Measurements from ENCODE around the gene HS6ST3. TPM values are rescaled to one million over a fixed set of nuclear protein-coding genes. Genes with fewer than 3 reads are reported as not detected.

The HS6ST3 gene
- total and polyA plus RNA-seq, 2 donors (not counting 1 experiment from before 2014, with no cell fraction given): not detected

DNA sequence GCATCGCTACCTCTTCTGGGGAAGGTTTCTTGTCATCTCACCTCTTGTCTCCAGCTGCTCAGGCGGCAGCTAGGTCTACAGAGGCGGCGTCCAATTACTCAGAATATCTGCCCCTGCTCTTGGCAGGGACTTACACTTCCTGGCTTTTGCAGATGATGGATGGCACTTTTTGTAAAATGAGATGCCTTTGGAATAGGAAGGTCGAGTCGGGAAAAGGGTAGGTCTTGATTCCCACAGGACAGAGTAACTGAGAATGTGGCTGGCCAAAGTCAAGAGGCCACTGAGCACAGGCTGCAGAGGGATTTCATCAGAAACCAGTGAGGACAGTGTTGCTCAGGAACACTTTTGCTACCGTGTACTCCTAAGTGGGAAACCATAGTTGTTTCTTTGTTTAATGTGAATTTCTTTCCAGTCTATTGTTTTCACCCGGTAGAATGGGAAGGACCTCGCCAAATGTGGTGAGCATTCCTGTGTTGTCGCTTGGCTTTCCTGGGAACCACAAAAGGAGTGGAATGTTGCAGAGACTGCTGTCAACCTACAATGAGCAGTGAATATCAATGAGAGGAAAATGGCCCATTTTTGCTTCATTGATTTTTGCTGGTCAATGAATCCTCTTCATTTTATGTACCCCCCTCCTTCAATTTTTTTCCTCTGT, 383.7 kb downstream of the HS6ST3 start:
- Histone ChIP-seq H2AFZ (ENCODE audit: low read length) (no peak overlapping the region), H3K4me1 (ENCODE audit: control insufficient read depth, extremely low read depth, insufficient read depth, low read length) (no peaks in the 10 kb centered on the region), H3K79me2 (ENCODE audit: control insufficient read depth, insufficient read depth, low read length) (no peaks in the 10 kb centered on the region), H3K27me3 (ENCODE audit: control insufficient read depth, insufficient read depth, low read length) (no peaks in the 10 kb centered on the region), H4K20me1 (ENCODE audit: control insufficient read depth, extremely low read depth, insufficient read depth, low read length) (no peaks in the 10 kb centered on the region), H3K4me2 (ENCODE audit: extremely low read depth, insufficient read depth, low read length) (no peak overlapping the region), H3K36me3 (ENCODE audit: control insufficient read depth, insufficient read depth, low read length) (no peaks in the 10 kb centered on the region), H3K9me3 (ENCODE audit: control insufficient read depth, insufficient read depth, low read depth, low read length) (no peaks in the 10 kb centered on the region), H3K9ac (ENCODE audit: insufficient read depth, low read length) (no peak overlapping the region), H3K27ac (ENCODE audit: insufficient read depth, low read length) (no peak overlapping the region), H3K4me3 (replicated peaks in 1 of 4; ENCODE audit: control extremely low read depth in 1 of 4, insufficient read depth in 1 of 4, low read depth in 3 of 4, low read length in 4 of 4) (no peak overlapping the region)
- TF ChIP-seq, protein P1, sequence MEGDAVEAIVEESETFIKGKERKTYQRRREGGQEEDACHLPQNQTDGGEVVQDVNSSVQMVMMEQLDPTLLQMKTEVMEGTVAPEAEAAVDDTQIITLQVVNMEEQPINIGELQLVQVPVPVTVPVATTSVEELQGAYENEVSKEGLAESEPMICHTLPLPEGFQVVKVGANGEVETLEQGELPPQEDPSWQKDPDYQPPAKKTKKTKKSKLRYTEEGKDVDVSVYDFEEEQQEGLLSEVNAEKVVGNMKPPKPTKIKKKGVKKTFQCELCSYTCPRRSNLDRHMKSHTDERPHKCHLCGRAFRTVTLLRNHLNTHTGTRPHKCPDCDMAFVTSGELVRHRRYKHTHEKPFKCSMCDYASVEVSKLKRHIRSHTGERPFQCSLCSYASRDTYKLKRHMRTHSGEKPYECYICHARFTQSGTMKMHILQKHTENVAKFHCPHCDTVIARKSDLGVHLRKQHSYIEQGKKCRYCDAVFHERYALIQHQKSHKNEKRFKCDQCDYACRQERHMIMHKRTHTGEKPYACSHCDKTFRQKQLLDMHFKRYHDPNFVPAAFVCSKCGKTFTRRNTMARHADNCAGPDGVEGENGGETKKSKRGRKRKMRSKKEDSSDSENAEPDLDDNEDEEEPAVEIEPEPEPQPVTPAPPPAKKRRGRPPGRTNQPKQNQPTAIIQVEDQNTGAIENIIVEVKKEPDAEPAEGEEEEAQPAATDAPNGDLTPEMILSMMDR (conservative IDR thresholded peaks at IDR 0.05 in 1 of 2, IDR thresholded peaks at IDR 0.05 in 1 of 2; ENCODE audit: low read depth in 1 of 2, low read length in 2 of 2): no peak
- no peak for TF ChIP-seq EZH2 (IDR thresholded peaks at IDR 0.05; ENCODE audit: low read length, missing control alignments)
- peak in 1 of 2 donors; percentile 55 for DNase-seq (ENCODE audit: low read depth in 2 of 2)

DNA sequence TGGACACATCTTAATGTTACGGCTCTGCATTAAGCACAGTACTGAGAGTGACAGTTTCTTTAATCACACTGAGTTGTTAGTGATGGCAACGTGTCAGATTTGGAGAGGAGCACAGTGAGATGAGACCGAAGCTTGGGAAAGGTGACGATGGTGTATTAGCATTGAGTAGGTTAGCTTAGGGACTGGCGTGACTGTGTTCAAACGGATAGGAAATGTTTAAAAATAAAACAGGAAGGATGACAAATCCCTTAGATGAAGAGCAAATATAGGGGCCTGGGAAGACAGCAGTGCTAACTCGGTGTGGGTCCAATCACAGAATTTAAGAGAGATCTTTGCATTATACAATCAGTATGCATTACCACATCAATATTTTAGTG, 384.3 kb downstream of the HS6ST3 start:
- Histone ChIP-seq H3K4me2 (ENCODE audit: extremely low read depth, insufficient read depth, low read length) (no peak overlapping the region), H3K9ac (ENCODE audit: insufficient read depth, low read length) (no peak overlapping the region), H3K79me2 (ENCODE audit: control insufficient read depth, insufficient read depth, low read length) (no peaks in the 10 kb centered on the region), H3K27me3 (ENCODE audit: control insufficient read depth, insufficient read depth, low read length) (no peaks in the 10 kb centered on the region), H4K20me1 (ENCODE audit: control insufficient read depth, extremely low read depth, insufficient read depth, low read length) (no peaks in the 10 kb centered on the region), H3K4me1 (ENCODE audit: control insufficient read depth, extremely low read depth, insufficient read depth, low read length) (no peaks in the 10 kb centered on the region), H3K27ac (ENCODE audit: insufficient read depth, low read length) (no peak overlapping the region), H3K9me3 (ENCODE audit: control insufficient read depth, insufficient read depth, low read depth, low read length) (no peaks in the 10 kb centered on the region), H2AFZ (ENCODE audit: low read length) (no peak overlapping the region), H3K36me3 (ENCODE audit: control insufficient read depth, insufficient read depth, low read length) (no peaks in the 10 kb centered on the region), H3K4me3 (replicated peaks in 1 of 4; ENCODE audit: control extremely low read depth in 1 of 4, insufficient read depth in 1 of 4, low read depth in 3 of 4, low read length in 4 of 4) (no peak overlapping the region)
- DNase-seq (ENCODE audit: low read depth in 2 of 2): no peak
- TF ChIP-seq, protein P1 (conservative IDR thresholded peaks at IDR 0.05 in 1 of 2, IDR thresholded peaks at IDR 0.05 in 1 of 2; ENCODE audit: low read depth in 1 of 2, low read length in 2 of 2): no peak
- no peak for TF ChIP-seq EZH2 (IDR thresholded peaks at IDR 0.05; ENCODE audit: low read length, missing control alignments)

DNA sequence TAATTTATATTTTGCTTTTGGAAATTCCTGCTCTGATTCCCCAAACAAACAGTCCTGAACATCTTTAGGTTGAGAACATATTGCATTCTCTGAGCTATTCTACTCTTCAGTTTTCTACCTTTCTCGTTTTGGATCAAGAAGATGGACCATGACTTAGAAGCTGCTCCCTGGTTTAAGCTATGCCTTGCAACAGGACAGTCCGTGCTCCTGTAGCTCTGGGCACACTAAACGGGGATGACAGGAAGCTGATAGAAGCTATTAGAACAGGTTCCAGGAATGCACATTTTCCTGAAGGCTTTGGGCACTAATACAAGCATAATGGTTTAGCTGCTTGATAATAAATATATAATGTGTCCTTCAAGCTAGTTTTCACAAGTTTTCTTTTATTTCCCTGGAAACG, 385.2 kb downstream of the HS6ST3 start:
- Histone ChIP-seq H3K4me2 (ENCODE audit: extremely low read depth, insufficient read depth, low read length) (no peak overlapping the region), H3K36me3 (ENCODE audit: control insufficient read depth, insufficient read depth, low read length) (no peaks in the 10 kb centered on the region), H3K27ac (ENCODE audit: insufficient read depth, low read length) (no peak overlapping the region), H3K4me3 (replicated peaks in 1 of 4; ENCODE audit: control extremely low read depth in 1 of 4, insufficient read depth in 1 of 4, low read depth in 3 of 4, low read length in 4 of 4) (no peak overlapping the region), H4K20me1 (ENCODE audit: control insufficient read depth, extremely low read depth, insufficient read depth, low read length) (no peaks in the 10 kb centered on the region), H2AFZ (ENCODE audit: low read length) (no peak overlapping the region), H3K9ac (ENCODE audit: insufficient read depth, low read length) (no peak overlapping the region), H3K4me1 (ENCODE audit: control insufficient read depth, extremely low read depth, insufficient read depth, low read length) (no peaks in the 10 kb centered on the region), H3K27me3 (ENCODE audit: control insufficient read depth, insufficient read depth, low read length) (no peaks in the 10 kb centered on the region), H3K9me3 (ENCODE audit: control insufficient read depth, insufficient read depth, low read depth, low read length) (no peaks in the 10 kb centered on the region), H3K79me2 (ENCODE audit: control insufficient read depth, insufficient read depth, low read length) (no peaks in the 10 kb centered on the region)
- TF ChIP-seq, protein P1 (conservative IDR thresholded peaks at IDR 0.05 in 1 of 2, IDR thresholded peaks at IDR 0.05 in 1 of 2; ENCODE audit: low read depth in 1 of 2, low read length in 2 of 2): no peak
- TF ChIP-seq EZH2 (IDR thresholded peaks at IDR 0.05; ENCODE audit: low read length, missing control alignments): no peak
- DNase-seq (ENCODE audit: low read depth in 2 of 2): peak in 1 of 2 donors; percentile 8
